ENCODE measurements around the gene SLC2A6.

Gene SLC2A6

GRCh38 chr9:133495327-133496293 lies 16.7 kb upstream of the SLC2A6 start:
- DNase-seq: no peak

GRCh38 chr9:133494636-133495326 lies 15.9 kb upstream of the SLC2A6 start:
- DNase-seq: no peak

GRCh38 chr9:133493845-133494540 lies 15.1 kb upstream of the SLC2A6 start:
- DNase-seq: no peak

GRCh38 chr9:133493428-133493827 lies 14.5 kb upstream of the SLC2A6 start:
- no peak for DNase-seq

GRCh38 chr9:133492061-133493021 lies 13.4 kb upstream of the SLC2A6 start:
- no peak for DNase-seq

- no peak for DNase-seq
These were observed 12.7 kb upstream of the SLC2A6 start for GRCh38 chr9:133491656-133491925.

GRCh38 chr9:133490865-133491655 lies 12.2 kb upstream of the SLC2A6 start:
- DNase-seq: no peak

GRCh38 chr9:133490201-133490681 lies 11.3 kb upstream of the SLC2A6 start:
- no peak for DNase-seq

- no peak for DNase-seq
These were observed 10.6 kb upstream of the SLC2A6 start for GRCh38 chr9:133489253-133490190.

GRCh38 chr9:133488686-133489252 lies 9.9 kb upstream of the SLC2A6 start:
- no peak for DNase-seq

GRCh38 chr9:133487331-133487725 lies 8.4 kb upstream of the SLC2A6 start:
- no peak for DNase-seq

GRCh38 chr9:133485531-133486260 lies 6.8 kb upstream of the SLC2A6 start:
- DNase-seq: no peak

- DNase-seq: no peak
These were observed 6.0 kb upstream of the SLC2A6 start for GRCh38 chr9:133484671-133485437.

- DNase-seq: no peak
These were observed 4.7 kb upstream of the SLC2A6 start for GRCh38 chr9:133483611-133484010.

GRCh38 chr9:133477992-133478850 lies 678 bp downstream of the SLC2A6 start:
- DNase-seq: no peak

- no peak for DNase-seq
These were observed 1.4 kb downstream of the SLC2A6 start for GRCh38 chr9:133477461-133477860.

GRCh38 chr9:133476941-133477340 lies 2.0 kb downstream of the SLC2A6 start:
- no peak for DNase-seq
